HG03565 (cell line): ENCODE measurements around the gene ZBTB11.
"Not testable (repeated sequence)": the region's sequence is repeated elsewhere in the genome, so short reads cannot be mapped to it uniquely, and the experiment has no call there.

Source experiments
- ATAC-seq: cut with Tn5 transposase; IDR thresholded peaks from one replicate; pipeline ENCODE4 v1.9.1; 2021; ENCODE audit warnings: mild to moderate bottlenecking, moderate library complexity; ENCODE audit not compliant: unreplicated experiment

The ZBTB11 gene

DNA sequence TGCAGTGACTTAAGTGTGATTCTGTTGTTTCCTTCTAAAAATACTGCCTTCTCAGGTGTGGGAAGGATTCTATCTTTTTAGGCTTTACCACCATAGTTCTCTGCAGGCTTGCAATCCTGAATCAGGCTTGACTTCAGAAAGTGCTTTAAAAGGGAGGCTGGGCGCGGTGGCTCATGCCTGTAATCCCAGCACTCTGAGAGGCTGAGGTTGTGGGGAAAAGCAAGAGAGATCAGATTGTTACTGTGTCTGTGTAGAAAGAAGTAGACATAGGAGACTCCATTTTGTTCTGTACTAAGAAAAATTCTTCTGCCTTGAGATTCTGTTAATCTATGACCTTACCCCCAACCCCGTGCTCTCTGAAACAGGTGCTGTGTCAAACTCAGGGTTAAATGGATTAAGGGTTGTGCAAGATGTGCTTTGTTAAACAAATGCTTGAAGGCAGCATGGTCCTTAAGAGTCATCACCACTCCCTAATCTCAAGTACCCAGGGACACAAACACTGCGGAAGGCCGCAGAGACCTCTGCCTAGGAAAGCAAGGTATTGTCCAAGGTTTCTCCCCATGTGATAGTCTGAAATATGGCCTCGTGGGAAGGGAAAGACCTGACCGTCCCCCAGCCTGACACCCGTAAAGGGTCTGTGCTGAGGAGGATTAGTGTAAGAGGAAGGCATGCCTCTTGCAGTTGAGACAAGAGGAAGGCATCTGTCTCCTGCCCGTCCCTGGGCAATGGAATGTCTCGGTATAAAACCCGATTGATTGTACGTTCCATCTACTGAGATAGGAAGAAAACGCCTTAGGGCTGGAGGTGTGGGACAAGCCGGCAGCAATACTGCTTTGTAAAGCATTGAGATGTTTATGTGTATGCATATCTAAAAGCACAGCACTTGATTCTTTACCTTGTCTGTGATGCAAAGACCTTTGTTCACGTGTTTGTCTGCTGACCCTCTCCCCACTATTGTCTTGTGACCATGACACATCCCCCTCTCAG lies 15.0 kb upstream of the ZBTB11 start:
- ATAC-seq = not testable (repeated sequence)

DNA sequence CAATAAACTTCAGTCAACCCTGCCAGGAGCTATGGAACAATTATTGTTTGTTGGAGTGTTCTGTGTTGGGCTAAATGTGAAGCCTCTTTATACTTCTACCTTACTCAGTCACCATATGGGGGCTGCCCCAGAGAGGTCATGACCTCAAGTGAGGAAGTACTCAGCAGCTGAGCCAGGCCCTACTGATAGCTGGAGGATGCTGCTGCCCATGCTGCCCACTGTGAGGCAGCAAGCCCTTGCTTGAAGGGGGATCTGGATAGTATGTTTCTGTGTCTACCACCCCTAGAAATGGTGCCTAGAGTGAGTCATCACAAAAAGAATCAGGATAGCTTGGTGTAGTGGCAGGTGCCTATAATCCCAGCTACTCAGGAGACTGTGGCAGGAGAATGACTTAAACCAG lies 14.0 kb upstream of the ZBTB11 start:
- ATAC-seq = peak; percentile 31

DNA sequence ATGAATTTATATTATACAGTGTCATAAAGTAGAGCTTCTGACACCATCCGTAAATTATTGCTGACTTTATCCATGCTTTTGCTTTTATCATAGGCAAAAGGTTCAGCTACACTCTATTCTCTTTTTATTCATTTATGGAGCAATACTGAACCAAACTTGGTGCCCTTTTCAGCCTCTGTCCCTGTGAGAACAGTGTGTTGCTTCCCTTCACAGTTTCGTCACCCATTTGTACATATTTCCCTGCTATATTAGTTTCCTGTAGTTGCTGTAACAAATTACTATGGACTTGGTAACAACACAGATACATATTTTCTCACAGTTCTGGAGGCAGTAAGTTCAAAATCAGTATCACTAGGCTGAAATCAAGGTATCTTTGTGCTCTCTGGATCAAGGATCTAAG lies 12.4 kb upstream of the ZBTB11 start:
- no peak for ATAC-seq

DNA sequence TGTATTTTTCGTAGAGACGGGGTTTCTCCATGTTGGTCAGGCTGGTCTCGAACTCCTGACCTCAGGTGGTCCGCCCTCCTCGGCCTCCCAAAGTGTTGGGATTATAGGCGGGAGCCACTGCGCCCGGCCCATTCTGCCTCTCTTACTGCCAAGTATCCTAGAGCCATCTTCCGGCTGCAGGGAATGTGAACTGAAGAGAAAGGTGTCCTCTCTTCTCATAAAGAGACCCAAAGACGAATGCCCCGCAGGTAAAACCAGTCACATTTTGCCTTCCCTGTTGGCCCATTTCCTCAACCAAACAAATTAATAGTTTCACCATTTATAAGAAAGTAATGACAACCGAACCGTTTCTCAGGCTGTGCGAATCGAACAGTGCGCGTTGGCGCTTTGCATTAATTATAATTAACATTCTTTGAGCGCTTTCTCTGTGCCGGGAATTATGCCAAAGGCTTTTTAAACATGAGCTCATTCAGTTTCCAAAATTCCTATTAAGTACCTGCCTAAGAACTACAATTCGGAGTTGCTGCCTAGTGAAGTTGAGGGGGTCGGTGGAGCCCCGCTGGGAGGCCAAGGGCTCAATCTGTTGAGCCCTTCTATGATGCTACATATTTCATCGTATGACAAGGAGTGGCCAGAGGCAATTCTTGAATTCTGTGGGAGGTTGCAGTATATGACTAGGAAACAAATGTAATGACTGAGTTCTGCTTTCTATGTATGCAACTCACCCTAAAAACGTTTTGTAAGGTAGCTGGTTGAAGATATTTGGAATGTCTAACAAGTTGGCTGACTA lies 10.4 kb upstream of the ZBTB11 start:
- ATAC-seq = no peak

DNA sequence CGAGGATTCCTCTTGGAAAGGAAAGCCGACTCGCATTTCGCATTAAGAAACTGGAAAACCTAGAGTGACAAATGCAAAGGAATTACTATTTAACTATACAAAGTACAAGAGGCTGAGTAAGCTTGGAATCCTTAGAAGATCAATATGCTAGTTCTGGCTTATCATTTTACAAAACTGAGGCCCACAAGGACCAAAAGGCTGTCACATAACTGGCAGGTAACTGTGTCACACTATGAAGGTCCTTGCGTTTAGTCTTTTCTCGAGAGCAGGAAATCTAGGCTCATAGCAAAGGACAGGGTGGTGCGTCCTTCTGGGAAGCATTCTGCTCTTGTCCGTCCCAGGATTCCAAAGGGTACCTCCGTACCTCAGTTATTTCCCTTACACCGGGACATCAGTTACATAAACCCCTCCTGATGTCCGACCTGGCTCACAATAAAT lies 9.0 kb upstream of the ZBTB11 start:
- ATAC-seq = peak; percentile 1

DNA sequence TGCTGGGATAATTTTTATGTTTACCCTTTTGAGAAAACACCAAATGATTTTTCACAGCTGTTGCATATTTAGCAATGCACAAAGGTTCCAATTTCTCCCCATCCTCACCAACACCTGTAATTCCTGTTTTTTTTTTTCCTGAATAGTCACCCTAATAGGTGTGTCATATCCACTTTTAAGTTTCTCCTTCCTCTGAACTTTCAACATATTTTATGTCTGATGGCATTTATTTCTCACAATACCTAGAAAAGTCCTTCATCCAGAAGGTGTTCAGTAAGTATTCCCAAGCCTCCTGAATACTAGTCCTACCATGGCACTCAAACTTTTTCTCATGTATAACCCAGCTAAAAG lies 8.1 kb upstream of the ZBTB11 start:
- no peak for ATAC-seq

DNA sequence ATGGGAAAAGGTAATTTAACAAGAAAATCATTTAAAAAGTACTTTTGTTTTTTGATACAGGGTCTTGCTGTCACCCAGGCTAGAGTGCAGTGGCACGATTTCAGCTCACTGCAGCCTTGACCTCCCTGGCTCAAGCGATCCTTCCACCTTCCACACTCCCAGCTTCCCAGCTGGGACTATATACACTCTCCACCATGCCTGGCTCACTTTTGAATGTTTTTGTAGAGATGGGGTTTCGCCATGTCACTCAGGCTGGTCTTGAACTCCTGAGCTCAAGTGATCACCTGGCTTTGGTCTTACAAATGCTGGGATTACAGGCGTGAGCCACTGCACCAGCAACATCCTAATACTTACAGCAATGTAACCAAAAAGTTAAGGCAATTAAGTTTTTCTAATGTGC lies 3.5 kb upstream of the ZBTB11 start:
- ATAC-seq = no peak

DNA sequence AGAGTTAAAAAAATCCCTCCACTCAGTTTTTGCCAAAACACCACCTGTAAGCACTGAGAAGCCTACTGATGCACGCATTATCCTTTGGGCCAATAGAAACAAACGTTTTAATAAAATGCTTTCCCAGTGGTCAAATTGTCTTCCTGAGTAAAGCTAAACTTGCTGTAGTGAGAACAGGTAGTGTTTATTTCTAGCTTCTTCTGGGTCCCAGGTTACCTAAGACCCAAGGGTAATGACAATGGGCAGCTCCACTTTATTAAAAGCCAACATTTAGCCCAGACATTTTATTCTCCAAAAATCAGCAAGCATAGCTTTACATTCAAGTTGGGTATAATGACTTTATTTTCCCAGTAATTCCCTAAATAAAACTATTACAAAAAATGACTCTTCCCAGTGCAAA lies 1.9 kb upstream of the ZBTB11 start:
- not testable (repeated sequence) for ATAC-seq

DNA sequence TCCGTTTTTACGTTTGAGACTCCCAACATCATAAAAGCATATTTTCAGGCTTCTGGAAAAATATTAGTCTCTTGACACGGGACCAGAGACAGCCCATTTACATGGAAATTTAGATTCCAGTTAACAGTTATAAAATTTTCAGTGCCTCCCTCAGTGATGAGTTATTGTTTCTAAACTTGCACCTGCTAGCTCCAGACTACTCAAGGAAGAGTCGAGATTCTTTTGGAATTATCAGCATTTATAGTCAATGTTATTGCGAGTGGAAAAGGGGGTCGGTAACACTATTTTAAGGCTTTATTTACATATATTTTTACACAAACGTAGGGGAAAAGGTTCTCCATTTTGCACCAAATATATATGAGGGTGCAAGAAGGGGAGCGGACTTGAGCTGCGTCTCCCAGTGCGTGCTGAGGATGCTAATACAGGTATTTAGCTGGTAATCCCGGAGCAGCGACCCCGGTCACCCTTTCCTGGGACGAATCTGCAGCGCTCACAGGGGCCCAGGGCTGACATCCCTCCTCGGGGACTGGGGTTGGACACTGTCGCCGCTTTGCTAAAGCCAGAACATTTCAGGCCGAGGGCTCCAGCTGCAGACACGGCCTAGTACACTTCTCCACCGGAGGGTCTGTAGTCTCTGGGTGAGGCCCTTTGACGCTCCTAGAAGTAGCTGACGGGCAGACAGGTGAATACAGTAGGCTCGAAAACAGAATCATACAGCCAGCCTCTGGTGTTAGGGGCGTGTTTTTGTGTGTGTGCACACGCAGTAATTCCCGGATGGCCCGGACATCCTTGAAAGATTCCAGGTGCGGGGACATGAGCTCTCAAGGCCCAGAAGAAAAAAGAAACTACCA lies 729 bp upstream of the ZBTB11 start:
- ATAC-seq = no peak

DNA sequence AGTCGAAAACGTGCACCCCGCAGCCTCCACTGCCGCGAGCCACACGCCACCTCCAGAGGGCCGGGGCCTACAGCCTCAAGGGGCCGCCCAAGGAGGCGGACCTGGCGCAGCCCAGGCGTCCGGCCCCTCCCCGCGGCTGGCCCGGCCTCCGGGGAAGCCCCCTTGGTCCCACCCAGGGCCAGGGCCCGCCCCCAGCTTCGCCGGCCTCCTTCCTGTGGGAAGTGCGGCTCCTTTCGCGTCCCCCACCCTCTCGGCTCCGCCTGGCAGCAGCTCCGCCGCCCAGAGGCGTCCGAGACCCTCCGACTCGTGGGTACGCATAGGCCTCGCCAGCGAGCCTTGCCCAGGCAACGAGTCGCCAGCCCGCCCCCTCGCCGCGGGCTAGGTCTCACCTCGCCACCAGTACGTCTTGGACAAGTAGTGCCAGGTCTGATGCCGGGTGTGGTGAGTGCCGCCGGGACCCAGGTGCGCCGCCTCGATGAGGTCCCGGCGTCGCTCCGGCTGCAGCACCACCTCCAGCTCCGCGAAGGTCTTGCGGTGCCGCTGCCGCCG lies 642 bp downstream of the ZBTB11 start:
- peak; percentile 74 for ATAC-seq

DNA sequence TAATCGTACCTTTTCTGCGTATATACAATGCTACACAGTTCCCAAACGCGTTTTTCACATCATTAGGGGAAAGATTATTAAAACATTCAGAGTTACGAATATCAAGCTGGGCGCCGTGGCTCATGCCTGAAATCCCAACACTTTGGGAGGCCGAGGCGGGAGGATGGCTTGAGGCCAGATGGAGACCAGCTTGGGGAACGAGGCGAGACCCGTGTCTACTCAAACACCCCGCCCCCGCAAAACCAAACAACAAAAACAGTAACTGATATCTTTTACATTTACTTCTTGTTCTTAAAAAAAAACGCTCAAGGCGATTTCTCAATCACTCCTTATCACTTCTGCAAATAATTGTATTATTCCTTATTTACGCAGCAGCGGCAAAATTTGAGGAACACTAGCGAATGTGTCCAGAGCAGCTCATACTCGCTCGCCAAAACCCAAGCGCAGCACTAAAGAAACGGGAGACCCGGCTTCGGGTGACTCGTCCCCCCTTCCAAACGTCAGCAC lies 1.2 kb downstream of the ZBTB11 start:
- ATAC-seq = no peak

DNA sequence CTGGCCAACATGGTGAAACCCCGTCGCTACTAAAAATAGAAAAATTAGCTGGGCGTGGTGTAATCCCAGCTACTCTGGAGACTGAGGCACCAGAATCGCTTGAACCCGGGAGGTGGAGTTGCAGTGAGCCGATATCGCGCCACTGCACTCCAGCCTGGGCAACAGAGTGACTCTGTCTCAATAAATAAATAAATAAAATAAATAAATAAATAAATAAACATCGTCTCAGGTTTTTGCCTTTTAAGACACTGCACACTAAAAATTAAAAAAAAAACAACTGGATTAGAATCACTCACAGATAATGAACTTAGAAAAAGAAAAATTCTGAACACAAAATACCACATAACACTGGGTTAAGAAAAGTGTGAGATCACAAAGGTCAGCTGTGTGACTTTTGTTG lies 2.4 kb downstream of the ZBTB11 start:
- ATAC-seq = no peak

DNA sequence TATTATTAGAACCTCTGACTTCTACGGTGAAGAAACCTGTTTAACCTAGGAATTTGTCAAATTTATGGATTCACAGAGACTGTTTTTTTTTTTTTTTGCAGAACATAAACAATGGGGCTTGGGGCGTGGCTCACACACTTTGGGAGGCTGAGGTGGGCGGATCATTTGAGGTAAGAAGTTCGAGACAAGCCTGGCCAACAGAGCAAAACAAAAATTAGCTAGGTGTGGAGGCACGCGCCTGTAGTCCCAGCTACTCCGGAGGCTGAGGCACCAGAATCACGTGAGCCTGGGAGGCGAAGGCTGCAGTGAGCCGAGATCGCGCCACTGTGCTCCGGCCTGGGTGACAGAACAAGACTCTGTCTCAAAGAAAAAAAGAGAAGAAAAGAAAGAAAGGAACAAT lies 3.0 kb downstream of the ZBTB11 start:
- no peak for ATAC-seq

DNA sequence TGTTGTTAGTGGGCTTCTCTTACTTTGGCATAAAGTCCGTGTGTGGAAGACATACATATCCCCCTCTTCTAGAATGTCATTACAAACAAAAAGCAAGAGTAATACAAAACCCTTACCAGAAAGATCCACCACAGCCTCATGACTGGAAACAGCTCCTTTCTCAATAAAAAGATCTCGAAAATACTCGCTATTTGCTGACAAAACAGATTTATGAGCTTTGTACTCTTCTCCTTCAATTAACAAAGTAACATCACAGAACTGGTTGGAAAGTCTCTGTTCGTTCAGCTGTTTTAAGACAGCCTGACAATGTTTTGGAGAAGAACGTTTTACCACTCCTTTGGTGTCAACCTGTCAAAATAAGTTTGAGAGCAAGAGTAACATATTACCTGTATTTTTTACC lies 5.9 kb downstream of the ZBTB11 start:
- no peak for ATAC-seq

DNA sequence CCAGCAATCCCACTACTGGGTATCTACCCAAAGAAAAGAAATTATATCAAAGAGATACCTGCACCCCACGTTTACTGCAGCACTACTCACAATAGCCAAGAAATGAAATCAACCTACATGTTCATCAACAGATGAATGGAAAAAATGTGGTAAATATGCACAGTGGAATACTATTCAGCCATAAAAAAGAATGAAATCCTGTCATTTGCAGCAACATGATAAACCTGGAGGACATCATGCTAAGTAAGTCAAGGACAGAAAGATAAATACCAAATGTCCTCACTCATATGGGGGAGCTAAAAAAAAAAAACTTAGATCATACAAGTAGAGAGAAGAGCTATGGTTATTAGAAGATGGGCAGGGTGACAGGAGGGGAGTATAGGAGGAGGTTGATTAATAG lies 9.1 kb downstream of the ZBTB11 start:
- no peak for ATAC-seq

DNA sequence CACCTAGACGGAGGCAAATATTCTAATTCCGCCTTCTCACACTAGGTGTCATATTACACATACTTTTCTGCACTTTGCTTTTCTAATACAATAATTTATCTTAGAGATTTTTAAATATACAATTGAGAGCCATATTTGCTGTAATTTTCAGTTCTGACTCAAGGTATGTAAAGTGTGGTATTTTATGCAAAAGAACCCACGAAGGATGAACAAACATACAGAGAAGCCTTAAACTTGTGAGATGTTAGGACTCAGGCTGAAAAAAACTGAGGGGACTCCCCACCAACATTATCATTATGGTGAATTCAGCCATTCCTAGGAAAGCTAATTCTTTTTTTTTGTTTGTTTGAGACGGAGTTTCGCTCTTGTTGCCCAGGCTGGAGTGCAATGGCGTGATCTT lies 9.6 kb downstream of the ZBTB11 start:
- no peak for ATAC-seq

DNA sequence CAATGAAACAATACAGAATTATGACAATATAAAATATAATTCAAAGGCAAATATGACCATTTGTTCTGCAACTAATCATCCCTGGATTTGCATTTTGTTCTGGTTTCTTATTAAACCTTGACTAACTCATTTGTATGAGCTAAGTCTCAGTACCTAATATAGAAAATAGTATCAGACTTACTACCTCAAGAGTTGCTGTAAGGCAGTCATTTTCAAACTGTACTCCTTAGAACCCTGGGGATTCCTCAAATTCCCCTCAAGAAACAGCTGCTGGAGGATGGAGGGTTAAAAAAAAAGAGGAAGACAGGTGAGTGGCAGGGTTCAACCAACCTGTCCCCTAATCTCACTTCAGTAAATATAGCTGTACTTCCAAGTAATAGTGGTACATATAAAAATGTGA lies 11.1 kb downstream of the ZBTB11 start:
- ATAC-seq = no peak

DNA sequence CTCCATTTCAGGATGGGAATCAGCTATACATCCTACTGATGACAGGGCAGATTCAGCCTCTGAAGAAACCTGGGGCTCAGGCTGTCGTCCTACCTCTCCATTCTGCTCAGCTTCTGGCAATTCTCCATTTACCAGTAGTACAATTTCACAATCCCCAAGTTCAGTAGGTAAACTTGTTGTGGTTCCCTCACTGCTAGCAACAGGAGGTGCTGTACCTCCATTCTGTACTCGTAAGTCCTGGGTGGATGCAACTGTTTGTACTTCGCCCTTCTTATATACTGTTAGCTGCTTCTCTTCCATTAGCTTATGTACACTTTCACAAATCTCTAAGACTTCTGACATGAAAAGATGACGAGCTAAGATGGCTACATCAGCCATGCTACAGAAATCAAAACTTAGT lies 11.6 kb downstream of the ZBTB11 start:
- ATAC-seq = no peak

DNA sequence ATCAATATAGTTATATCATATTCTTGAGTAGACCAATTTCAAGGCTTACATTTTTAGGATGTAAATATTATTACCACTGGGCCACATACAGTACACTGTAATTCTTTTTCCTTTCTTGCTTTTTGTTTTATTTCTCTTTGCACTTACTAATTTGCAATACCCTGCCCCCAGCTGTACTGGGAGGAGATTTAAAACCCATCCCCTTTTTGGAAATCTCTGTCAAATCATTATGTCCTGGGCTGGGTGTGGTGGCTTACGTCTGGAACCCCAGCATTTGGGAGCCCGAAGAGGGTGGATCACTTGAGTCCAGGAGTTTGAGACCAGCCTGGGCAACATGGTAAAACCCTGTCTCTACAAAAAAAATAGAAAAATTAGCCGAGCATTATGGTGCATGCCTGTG lies 16.2 kb downstream of the ZBTB11 start:
- no peak for ATAC-seq

DNA sequence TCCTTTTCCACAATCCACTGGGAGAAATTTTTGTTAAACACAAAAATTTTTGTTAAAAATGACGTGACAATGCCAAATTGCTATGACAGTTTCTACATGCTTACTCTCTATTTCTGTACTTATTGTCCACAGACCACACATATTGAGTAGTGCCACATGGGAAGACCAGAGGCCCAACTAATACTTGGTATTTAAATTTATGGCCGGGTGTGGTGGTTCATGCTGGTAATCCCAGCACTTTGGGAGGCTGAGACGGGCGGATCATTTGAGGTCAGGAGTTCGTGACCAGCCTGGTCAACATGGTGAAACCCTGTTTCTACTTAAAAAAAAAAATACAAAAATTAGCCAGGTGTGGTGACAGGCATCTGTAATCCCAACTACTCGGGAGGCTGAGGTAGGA lies 20.3 kb downstream of the ZBTB11 start:
- ATAC-seq = no peak

DNA sequence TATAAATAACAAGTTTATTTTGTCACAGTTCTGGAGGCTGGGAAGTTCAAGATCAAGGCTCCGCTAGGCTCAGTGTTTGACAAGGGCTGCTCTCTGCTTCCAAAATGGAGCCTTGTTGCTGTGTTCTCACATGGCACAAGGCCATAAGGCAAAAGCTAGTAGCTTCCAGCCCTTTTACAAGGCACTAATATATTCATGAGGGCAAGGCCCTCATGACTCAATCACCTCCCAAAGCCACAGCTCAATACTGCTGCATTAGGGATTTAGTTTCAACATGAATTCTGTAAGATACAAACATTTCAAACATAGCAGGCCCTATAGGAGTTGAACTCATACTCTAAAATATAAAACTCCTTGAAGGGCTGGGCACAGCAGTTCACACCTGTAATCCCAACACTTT lies 30.2 kb downstream of the ZBTB11 start:
- no peak for ATAC-seq
